Liver (tissue), 9 donors: Measurements from ENCODE around the gene FAM241B. TPM values are rescaled to one million over a fixed set of nuclear protein-coding genes. Genes with fewer than 3 reads are reported as not detected.

Experiments
- DNase-seq: peaks from one replicate; pipeline ENCODE4 v3.0.0-alpha.2; 2017; ENCODE audit warnings: low spot score
- H3K27ac ChIP-seq, 2 donors: one replicate each; pipeline ENCODE4 v1.7.0; 2013; ENCODE audit warnings: inconsistent platforms in 2 of 2, low read length in 2 of 2, control low read depth in 1 of 2, low read depth in 1 of 2, mild to moderate bottlenecking in 1 of 2
- H3K27me3 ChIP-seq, 4 donors: one replicate each; pipeline versions ENCODE4 v1.6.1 to v1.7.0; 2013; ENCODE audit warnings: low read length in 3 of 4, inconsistent platforms in 1 of 4, mild to moderate bottlenecking in 1 of 4, moderate library complexity in 1 of 4; ENCODE audit not compliant: control insufficient read depth in 4 of 4, insufficient read depth in 4 of 4
- H3K36me3 ChIP-seq, 4 donors: one replicate each; pipeline versions ENCODE4 v1.6.1 to v1.7.0; 2013; ENCODE audit warnings: low read length in 3 of 4, mild to moderate bottlenecking in 3 of 4, low read depth in 1 of 4, moderate library complexity in 1 of 4; ENCODE audit not compliant: control insufficient read depth in 4 of 4, insufficient read depth in 3 of 4
- H3K4me1 ChIP-seq, 4 donors: one replicate each; pipeline versions ENCODE4 v1.6.1 to v1.7.0; 2013; ENCODE audit warnings: low read length in 3 of 4, mild to moderate bottlenecking in 3 of 4, moderate library complexity in 1 of 4; ENCODE audit not compliant: control insufficient read depth in 4 of 4, insufficient read depth in 4 of 4
- H3K4me3 ChIP-seq, 3 donors: one replicate each; pipeline versions ENCODE4 v1.6.1 to v1.7.0; 2013; ENCODE audit warnings: low read length in 3 of 3, control low read depth in 1 of 3, low read depth in 1 of 3, mild to moderate bottlenecking in 1 of 3
- H3K9ac ChIP-seq, 2 donors: one replicate each; pipeline ENCODE4 v1.7.0; 2013; ENCODE audit warnings: low read length in 2 of 2, mild to moderate bottlenecking in 2 of 2, moderate library complexity in 2 of 2, control low read depth in 1 of 2, low read depth in 1 of 2
- H3K9me3 ChIP-seq, 4 donors: one replicate each; pipeline versions ENCODE4 v1.6.1 to v1.7.0; 2013; ENCODE audit warnings: low read length in 3 of 4; ENCODE audit not compliant: control insufficient read depth in 4 of 4
- ATF3 ChIP-seq: IDR thresholded peaks from 2 replicates; pipeline ENCODE4 v1.6.1; 2016; ENCODE audit warnings: antibody characterized with exemption
- CTCF ChIP-seq: fragments of 150-350 bp; IDR thresholded peaks from 2 replicates; pipeline ENCODE4 v1.5.1; 2017; ENCODE audit warnings: improper control_type of control experiment, low read depth, low read length; ENCODE audit not compliant: missing input control
- EGR1 ChIP-seq, 2 donors: IDR thresholded peaks; 2 replicates each; pipeline ENCODE4 v1.6.1; 2016 to 2018; ENCODE audit warnings: antibody characterized with exemption in 2 of 2, low read depth in 2 of 2
- FOXA1 ChIP-seq: IDR thresholded peaks from 2 replicates; pipeline ENCODE4 v1.6.1; 2016; ENCODE audit warnings: antibody characterized with exemption
- GABPA ChIP-seq, 2 donors: IDR thresholded peaks in 1 of 2; conservative IDR thresholded peaks in 1 of 2; 2 replicates each; pipeline ENCODE4 v1.6.1; 2016; ENCODE audit warnings: antibody characterized with exemption in 2 of 2, mild to moderate bottlenecking in 1 of 2, moderate library complexity in 1 of 2
- HNF4A ChIP-seq, 2 donors: conservative IDR thresholded peaks; 2 replicates each; pipeline ENCODE4 v1.6.1; 2016; ENCODE audit warnings: antibody characterized with exemption in 2 of 2, mild to moderate bottlenecking in 2 of 2
- MAX ChIP-seq: IDR thresholded peaks from 2 replicates; pipeline ENCODE4 v1.6.1; 2016; ENCODE audit warnings: antibody characterized with exemption
- NR2F2 ChIP-seq: IDR thresholded peaks from 2 replicates; pipeline ENCODE4 v1.6.1; 2016; ENCODE audit warnings: antibody characterized with exemption
- RAD21 ChIP-seq, 2 donors: IDR thresholded peaks; 2 replicates each; pipeline ENCODE4 v1.6.1; 2016; ENCODE audit warnings: antibody characterized with exemption in 2 of 2, mild to moderate bottlenecking in 2 of 2
- REST ChIP-seq: IDR thresholded peaks from 2 replicates; pipeline ENCODE4 v1.6.1; 2016; ENCODE audit warnings: antibody characterized with exemption, mild to moderate bottlenecking
- RXRA ChIP-seq, 2 donors: IDR thresholded peaks; 2 replicates each; pipeline ENCODE4 v1.6.1; 2017 to 2018; ENCODE audit warnings: antibody characterized with exemption in 2 of 2, mild to moderate bottlenecking in 1 of 2
- SP1 ChIP-seq: IDR thresholded peaks from 2 replicates; pipeline ENCODE4 v1.6.1; 2018; ENCODE audit warnings: antibody characterized with exemption, mild to moderate bottlenecking
- TAF1 ChIP-seq: conservative IDR thresholded peaks from 2 replicates; pipeline ENCODE4 v1.6.1; 2016; ENCODE audit warnings: antibody characterized with exemption, mild to moderate bottlenecking
- YY1 ChIP-seq: IDR thresholded peaks from 2 replicates; pipeline ENCODE4 v1.6.1; 2016; ENCODE audit warnings: antibody characterized with exemption, mild to moderate bottlenecking
- ZBTB33 ChIP-seq: IDR thresholded peaks from 2 replicates; pipeline ENCODE4 v1.6.1; 2016; ENCODE audit warnings: antibody characterized with exemption
- WGBS: extraction: QIAGEN DNeasy Blood & Tissue Kit; methylation state at CpG from one replicate; pipeline ENCODE4 v1.1.7; 2013; 5-methylcytosine and 5-hydroxymethylcytosine counted together
- polyA plus RNA-seq, 2 donors: library from polyadenylated mRNA; stranded (reverse) in 1 of 2; unstranded in 1 of 2; fragments of 200-250 nt in 1 of 2; fragments of >200 nt in 1 of 2; fragmentation: Nextera tagmentation in 1 of 2; extraction: Ambion mirVana in 1 of 2; gene quantifications; one replicate each; pipeline versions ENCODE4 v1.2.1 to v1.2.3, GENCODE V29; 2013 to 2015
- total RNA-seq, 2 donors: library from RNA; depleted of rRNA; stranded (reverse); fragments of >200 nt; gene quantifications; one replicate each; pipeline ENCODE4 v1.2.3, GENCODE V29; 2014
- donor health status: healthy.
- donor health status: healthy.
- donor health status: healthy.
- donor health status: healthy.
- donor health status: healthy.

The FAM241B gene
- total and polyA plus RNA-seq, 4 donors, result 0.84 to 2.5 (median 1.7) TPM

- no peak overlapping the region for H3K9ac ChIP-seq
- no peak for DNase-seq
- TF ChIP-seq EGR1 (IDR thresholded peaks at IDR 0.05; ENCODE audit: low read depth in 2 of 2) (no peak), RAD21 (IDR thresholded peaks at IDR 0.05) (no peak), CTCF (no peak), ZBTB33 (no peak), TAF1 (no peak), SP1 (no peak), REST (no peak), RXRA (IDR thresholded peaks at IDR 0.05) (no peak), MAX (no peak), ATF3 (no peak), GABPA (IDR thresholded peaks at IDR 0.05 in 1 of 2, conservative IDR thresholded peaks at IDR 0.05 in 1 of 2) (no peak), NR2F2 (no peak), FOXA1 (no peak), HNF4A (conservative IDR thresholded peaks at IDR 0.05) (no peak)
- no peaks in the 10 kb centered on the region for H3K27me3 ChIP-seq
- H3K4me1 ChIP-seq, result no peaks in the 10 kb centered on the region
- no peak overlapping the region for H3K4me3 ChIP-seq
- no peaks in the 10 kb centered on the region for H3K9me3 ChIP-seq
- WGBS, result 84% methylated on average over 12 of the region's 12 CpGs
- no peaks in the 10 kb centered on the region for H3K36me3 ChIP-seq
- H3K27ac ChIP-seq, result no peak overlapping the region
These were observed 11.4 kb downstream of the FAM241B start for GRCh38 chr10:69641261-69641980.

GRCh38 chr10:69642747-69643146 lies 12.7 kb downstream of the FAM241B start:
- H3K9me3 ChIP-seq, result no peaks in the 10 kb centered on the region
- H3K9ac ChIP-seq, result no peak overlapping the region
- WGBS, result 86% methylated on average over 5 of the region's 5 CpGs
- no peak overlapping the region for H3K4me3 ChIP-seq
- H3K36me3 ChIP-seq, result no peaks in the 10 kb centered on the region
- no peak for DNase-seq
- H3K27me3 ChIP-seq, result no peaks in the 10 kb centered on the region
- H3K27ac ChIP-seq, result no peak overlapping the region
- no peaks in the 10 kb centered on the region for H3K4me1 ChIP-seq
- TF ChIP-seq ATF3 (no peak), SP1 (no peak), EGR1 (IDR thresholded peaks at IDR 0.05; ENCODE audit: low read depth in 2 of 2) (no peak), REST (no peak), ZBTB33 (no peak), RAD21 (IDR thresholded peaks at IDR 0.05) (no peak), YY1 (no peak)
